A549 (cell line): Measurements from ENCODE around the gene TNS1. TPM values are rescaled to one million over a fixed set of nuclear protein-coding genes. Genes with fewer than 3 reads are reported as not detected.

Experiments used
- ATAC-seq, 2 experiments: fragments of 200-7000 bp in 1 of 2; fragments of >200 bp in 1 of 2; cut with Nextera tagmentation in 1 of 2; cut with Tn5 transposase in 1 of 2; 3 replicates each; pipeline versions ENCODE4 v1.8.0 to v1.9.1; 2018 to 2020; ENCODE audit warnings: mild to moderate bottlenecking in 1 of 2, moderate library complexity in 1 of 2
- CTCF ChIA-PET: fragments of 300-600 bp; sonication (Branson Sonifier 250); formaldehyde crosslinking; extraction: SDS; loops from one replicate; lab custom pipeline; 2021; ENCODE audit warnings: antibody characterized with exemption, inconsistent platforms; lab: Yijun Ruan, JAX
- POLR2A ChIA-PET: fragments of 350-600 bp; formaldehyde crosslinking; extraction: SDS; loops from one replicate; lab custom pipeline; 2021; ENCODE audit warnings: antibody characterized with exemption, inconsistent platforms; lab: Yijun Ruan, JAX
- DNase-seq, 2 experiments: peaks; one replicate each; pipeline versions ENCODE4 v3.0.0 to v3.0.0-alpha.2; 2011 to 2016; ENCODE audit warnings: low read depth in 1 of 2, low spot score in 1 of 2
- FAIRE-seq: peaks from 2 replicates; lab custom pipeline; 2011; peaks lifted over from hg19 to GRCh38; lab: Jason Lieb, UNC
- H3K27ac ChIP-seq, 2 experiments: fragments of >200 bp; sonication (Bioruptor Twin); formaldehyde crosslinking; 3 replicates each; pipeline ENCODE4 v1.5.1; 2016 to 2017
- H3K4me1 ChIP-seq: fragments of >200 bp; sonication (Bioruptor Twin); formaldehyde crosslinking; 3 replicates; pipeline ENCODE4 v1.6.1; 2016
- H3K4me2 ChIP-seq: fragments of >200 bp; sonication (Bioruptor Twin); formaldehyde crosslinking; 3 replicates; pipeline ENCODE4 v1.6.1; 2016
- H3K4me3 ChIP-seq: fragments of >200 bp; sonication (Bioruptor Twin); formaldehyde crosslinking; 3 replicates; pipeline ENCODE4 v1.5.1; 2016
- H3K9me3 ChIP-seq: fragments of >200 bp; sonication (Bioruptor Twin); formaldehyde crosslinking; 3 replicates; pipeline ENCODE4 v1.6.1; 2016
- CHD4 ChIP-seq: fragments of 200-600 bp; sonication (generic); IDR thresholded peaks from 2 replicates; pipeline ENCODE4 v1.6.1; 2016; ENCODE audit warnings: antibody characterized with exemption, mild to moderate bottlenecking, borderline replicate concordance
- CTCF ChIP-seq: fragments of >200 bp; sonication (Bioruptor Twin); formaldehyde crosslinking; IDR thresholded peaks from 3 replicates; pipeline ENCODE4 v1.5.1; 2016
- E2F6 ChIP-seq: IDR thresholded peaks from 2 replicates; pipeline ENCODE4 v1.6.1; 2012; ENCODE audit warnings: low read depth, borderline replicate concordance
- EHMT2 ChIP-seq: fragments of 200-600 bp; sonication (generic); IDR thresholded peaks from 2 replicates; pipeline ENCODE4 v1.6.1; 2016; ENCODE audit warnings: antibody characterized with exemption, low read depth, mild to moderate bottlenecking, moderate library complexity
- EP300 ChIP-seq, 2 experiments: fragments of >200 bp; sonication (Bioruptor Twin); formaldehyde crosslinking; IDR thresholded peaks; 2 replicates in 1 of 2; 3 replicates in 1 of 2; pipeline ENCODE4 v1.6.1; 2016 to 2017
- FOSL2 ChIP-seq, 2 experiments: fragments of 450-650 bp in 1 of 2; fragments of >200 bp in 1 of 2; sonication (Bioruptor Twin) in 1 of 2; formaldehyde crosslinking; IDR thresholded peaks; 2 replicates each; pipeline versions ENCODE4 v1.5.0 to v1.6.1; 2016 to 2020; ENCODE audit warnings: mild to moderate bottlenecking in 1 of 2, moderate library complexity in 1 of 2
- KDM5A ChIP-seq: fragments of 200-600 bp; sonication (generic); IDR thresholded peaks from 2 replicates; pipeline ENCODE4 v1.6.1; 2016; ENCODE audit warnings: antibody characterized with exemption, mild to moderate bottlenecking
- RCOR1 ChIP-seq: fragments of 150-350 bp; IDR thresholded peaks from 2 replicates; pipeline ENCODE4 v1.6.1; 2014; ENCODE audit warnings: antibody characterized with exemption, low read length, low read depth
- RFX5 ChIP-seq: fragments of 450-650 bp; IDR thresholded peaks from 2 replicates; pipeline ENCODE4 v1.7.1; 2014; ENCODE audit warnings: antibody characterized with exemption, mild to moderate bottlenecking, moderate library complexity
- RNF2 ChIP-seq: fragments of 200-600 bp; sonication (generic); IDR thresholded peaks from 2 replicates; pipeline ENCODE4 v1.6.1; 2016; ENCODE audit warnings: low read depth, mild to moderate bottlenecking, antibody characterized with exemption, moderate library complexity, borderline replicate concordance
- ZFP36 ChIP-seq: fragments of 450-650 bp; IDR thresholded peaks from 2 replicates; pipeline ENCODE4 v1.6.1; 2014; ENCODE audit warnings: borderline replicate concordance; ENCODE audit not compliant: partially characterized antibody
- ZNF302 ChIP-seq: fragments of 250-450 bp; sonication (Bioruptor Pico); IDR thresholded peaks from 2 replicates; pipeline ENCODE4 v1.9.0; 2021; ENCODE audit warnings: inconsistent platforms, mild to moderate bottlenecking, moderate library complexity
- ZSCAN20 ChIP-seq: fragments of 250-450 bp; sonication (Bioruptor Pico); IDR thresholded peaks from 2 replicates; pipeline ENCODE4 v1.8.0; 2022; ENCODE audit warnings: mild to moderate bottlenecking, moderate library complexity
- WGBS: methylation state at CpG from one replicate; pipeline ENCODE4 v1.1.6; 2017; ENCODE audit errors: missing lambda C conversion rate; 5-methylcytosine and 5-hydroxymethylcytosine counted together
- polyA plus RNA-seq, 4 experiments: library from polyadenylated mRNA; depleted of rRNA in 3 of 4; stranded (reverse); fragments of >200 nt; fragmentation: RNase III in 1 of 4; extraction: RNeasy Plus Mini Kit Qiagen cat#74134 plus additional on column Dnase treatment in 1 of 4; gene quantifications; 2 replicates in 3 of 4; 3 replicates in 1 of 4; pipeline ENCODE4 v1.2.3, GENCODE V29; 2011 to 2017
- TF ChIP-seq, protein P1 (sequence below): fragments of 200-600 bp; sonication (generic); IDR thresholded peaks from 2 replicates; pipeline ENCODE4 v1.6.1; 2016; ENCODE audit warnings: antibody characterized with exemption, mild to moderate bottlenecking, moderate library complexity

TNS1 gene
- polyA plus RNA-seq, 2 of the 4 experiments (the other 2 are of a cell fraction), result 4.9 to 10.6 TPM

- POLR2A ChIA-PET, result no interaction called here
- H3K4me3 ChIP-seq, result no peak overlapping the region
- peaks cover 74% of the 10 kb centered on the region for H3K4me1 ChIP-seq
- peak overlapping the region; percentile 79 to 91 for H3K27ac ChIP-seq
- DNase-seq (peak in 1 of 2 experiments; percentile 73), FAIRE-seq (no peak), ATAC-seq (peak; percentile 51 to 77; a peak in 5 of 6 replicates)
- WGBS, result 54% methylated on average over 6 of the region's 6 CpGs
- TF ChIP-seq EP300 (IDR thresholded peaks at IDR 0.05) (peak in 1 of 2 experiments; percentile 38; a peak in 1 of 5 replicates), ZSCAN20 (CRISPR knock-in tag) (no peak), KDM5A (no peak), CTCF (no peak), ZFP36 (no peak), EHMT2 (no peak), FOSL2 (IDR thresholded peaks at IDR 0.05) (0 out of 2 replicates have a peak, but pooled peaks have one; percentile 5), FOSL2 (CRISPR knock-in tag; IDR thresholded peaks at IDR 0.05) (no peak), ZNF302 (no peak)
- TF ChIP-seq, protein P1, sequence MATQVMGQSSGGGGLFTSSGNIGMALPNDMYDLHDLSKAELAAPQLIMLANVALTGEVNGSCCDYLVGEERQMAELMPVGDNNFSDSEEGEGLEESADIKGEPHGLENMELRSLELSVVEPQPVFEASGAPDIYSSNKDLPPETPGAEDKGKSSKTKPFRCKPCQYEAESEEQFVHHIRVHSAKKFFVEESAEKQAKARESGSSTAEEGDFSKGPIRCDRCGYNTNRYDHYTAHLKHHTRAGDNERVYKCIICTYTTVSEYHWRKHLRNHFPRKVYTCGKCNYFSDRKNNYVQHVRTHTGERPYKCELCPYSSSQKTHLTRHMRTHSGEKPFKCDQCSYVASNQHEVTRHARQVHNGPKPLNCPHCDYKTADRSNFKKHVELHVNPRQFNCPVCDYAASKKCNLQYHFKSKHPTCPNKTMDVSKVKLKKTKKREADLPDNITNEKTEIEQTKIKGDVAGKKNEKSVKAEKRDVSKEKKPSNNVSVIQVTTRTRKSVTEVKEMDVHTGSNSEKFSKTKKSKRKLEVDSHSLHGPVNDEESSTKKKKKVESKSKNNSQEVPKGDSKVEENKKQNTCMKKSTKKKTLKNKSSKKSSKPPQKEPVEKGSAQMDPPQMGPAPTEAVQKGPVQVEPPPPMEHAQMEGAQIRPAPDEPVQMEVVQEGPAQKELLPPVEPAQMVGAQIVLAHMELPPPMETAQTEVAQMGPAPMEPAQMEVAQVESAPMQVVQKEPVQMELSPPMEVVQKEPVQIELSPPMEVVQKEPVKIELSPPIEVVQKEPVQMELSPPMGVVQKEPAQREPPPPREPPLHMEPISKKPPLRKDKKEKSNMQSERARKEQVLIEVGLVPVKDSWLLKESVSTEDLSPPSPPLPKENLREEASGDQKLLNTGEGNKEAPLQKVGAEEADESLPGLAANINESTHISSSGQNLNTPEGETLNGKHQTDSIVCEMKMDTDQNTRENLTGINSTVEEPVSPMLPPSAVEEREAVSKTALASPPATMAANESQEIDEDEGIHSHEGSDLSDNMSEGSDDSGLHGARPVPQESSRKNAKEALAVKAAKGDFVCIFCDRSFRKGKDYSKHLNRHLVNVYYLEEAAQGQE, result peak; percentile 26; the same call in 1 of the 2 replicates
- CTCF ChIA-PET, result interaction anchor here (1.0 to 3.3 kb wide), 3 partner anchors 9 to 218 kb away, joined by 3 to 20 read pairs (median 4); no protein-coding TSS in a partner anchor
- peak overlapping the region; percentile 47 for H3K4me2 ChIP-seq
- no peaks in the 10 kb centered on the region for H3K9me3 ChIP-seq
Measured at GRCh38 chr2:218003981-218004419, 1.2 kb upstream of the TNS1 start.

DNA sequence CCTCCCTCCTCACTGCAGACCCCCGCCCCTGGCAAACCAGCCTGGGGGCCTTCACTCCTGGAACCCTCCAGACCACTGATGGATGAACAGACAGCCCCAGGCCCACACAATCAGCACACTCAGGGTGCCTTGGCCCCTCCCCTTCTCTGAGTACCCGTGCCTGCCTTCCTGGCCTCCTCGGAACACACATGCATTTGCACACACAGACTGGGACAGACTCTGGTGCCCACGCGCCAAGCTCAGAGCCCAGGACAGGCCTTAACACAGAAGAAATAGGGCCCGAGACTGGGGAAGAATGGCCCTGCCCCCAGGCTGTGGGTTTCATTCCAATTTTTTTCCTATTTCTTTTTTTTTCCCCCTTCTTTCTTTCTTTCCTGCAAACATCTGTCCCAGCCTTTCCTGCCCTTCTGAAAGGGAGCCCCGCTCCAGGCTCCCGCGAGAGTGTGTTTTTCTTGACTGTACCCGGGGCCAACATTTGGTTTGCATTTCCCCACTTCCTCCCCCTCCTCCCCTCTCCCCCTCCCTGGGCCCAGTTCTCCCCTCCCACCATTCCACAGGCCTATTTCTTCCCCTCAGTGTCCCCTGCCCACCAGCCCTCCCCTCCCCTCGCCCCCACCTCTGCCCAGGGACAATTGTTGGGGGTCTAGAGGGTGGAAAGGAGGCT is 618 bp upstream of the TNS1 start:
- ChIA-PET CTCF (interaction anchor here (0.7 to 2.1 kb wide), 4 partner anchors 9 to 218 kb away, joined by 3 to 8 read pairs (median 4); no protein-coding TSS in a partner anchor), POLR2A (no interaction called here)
- Histone ChIP-seq H3K9me3 (no peaks in the 10 kb centered on the region), H3K4me3 (no peak overlapping the region), H3K4me1 (peaks cover 74% of the 10 kb centered on the region), H3K4me2 (peak overlapping the region; percentile 47), H3K27ac (peak overlapping the region; percentile 74 to 91)
- ATAC-seq, result no peak
- DNase-seq, result no peak
- TF ChIP-seq CHD4, result no peak
- no peak for TF ChIP-seq RNF2
- TF ChIP-seq FOSL2 (IDR thresholded peaks at IDR 0.05), result no peak
- no peak for TF ChIP-seq FOSL2 (CRISPR knock-in tag; IDR thresholded peaks at IDR 0.05)
- no peak for TF ChIP-seq RFX5
- no peak for TF ChIP-seq E2F6
- no peak for TF ChIP-seq RCOR1
- WGBS, result 77% methylated on average over 9 of the region's 11 CpGs
- no peak for FAIRE-seq
